Left lobe of liver (tissue), 2 donors: ENCODE results near the gene MESD. TPM values are rescaled to one million over a fixed set of nuclear protein-coding genes. Genes with fewer than 3 reads are reported as not detected.
A peak's percentile ranks its signal among the peaks of the same experiment; 100 is the strongest.
"Not testable (repeated sequence)": the region's sequence is repeated elsewhere in the genome, so short reads cannot be mapped to it uniquely, and the experiment has no call there.

Experiments used
- ATAC-seq: fragments of 200-7000 bp; cut with Tn5 transposase; one replicate; pipeline ENCODE4 v1.9.1; 2020; ENCODE audit warnings: mild to moderate bottlenecking, moderate library complexity
- DNase-seq: peaks from one replicate; pipeline ENCODE4 v3.0.0-alpha.2; 2020; ENCODE audit warnings: low spot score
- total RNA-seq: library from RNA; stranded (reverse); gene quantifications from one replicate; pipeline ENCODE4 v1.2.1, GENCODE V29; 2021
- donor health status: DM: no; HTN: no; CAD: no; lungs with moderate emphysema.
- donor health status: DM: no; HTN: yes; CAD: no.

The MESD gene
- total RNA-seq, 1 donor from 2014 or later: 16.6 TPM

GRCh38 chr15:80967991-80968510, 21.6 kb downstream of the MESD start:
- ATAC-seq: no peak

DNA sequence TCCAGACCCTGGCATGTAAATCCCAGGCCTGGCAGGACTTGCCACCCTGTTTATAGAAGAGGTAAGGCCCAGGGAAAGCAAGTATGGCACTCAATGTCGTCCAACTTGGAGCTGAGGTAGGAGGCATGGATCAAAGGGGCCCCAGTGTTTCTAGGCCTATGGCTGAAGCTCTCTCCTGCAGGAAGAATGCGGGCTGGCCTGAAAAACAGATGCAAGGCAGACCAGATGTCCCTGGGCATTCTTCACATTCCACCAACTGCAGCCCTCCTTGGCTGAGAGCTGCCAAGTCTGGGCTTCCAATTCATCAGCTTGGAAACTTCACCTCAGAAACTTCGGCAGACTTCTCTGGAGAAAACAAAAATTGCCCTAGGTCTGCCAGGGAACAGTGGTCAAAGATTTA, 22.2 kb downstream of the MESD start:
- ATAC-seq: no peak
- no peak for DNase-seq

More at GRCh38 chr15:80967991-80968510, 21.6 kb downstream of the MESD start:
- no peak for DNase-seq

DNA sequence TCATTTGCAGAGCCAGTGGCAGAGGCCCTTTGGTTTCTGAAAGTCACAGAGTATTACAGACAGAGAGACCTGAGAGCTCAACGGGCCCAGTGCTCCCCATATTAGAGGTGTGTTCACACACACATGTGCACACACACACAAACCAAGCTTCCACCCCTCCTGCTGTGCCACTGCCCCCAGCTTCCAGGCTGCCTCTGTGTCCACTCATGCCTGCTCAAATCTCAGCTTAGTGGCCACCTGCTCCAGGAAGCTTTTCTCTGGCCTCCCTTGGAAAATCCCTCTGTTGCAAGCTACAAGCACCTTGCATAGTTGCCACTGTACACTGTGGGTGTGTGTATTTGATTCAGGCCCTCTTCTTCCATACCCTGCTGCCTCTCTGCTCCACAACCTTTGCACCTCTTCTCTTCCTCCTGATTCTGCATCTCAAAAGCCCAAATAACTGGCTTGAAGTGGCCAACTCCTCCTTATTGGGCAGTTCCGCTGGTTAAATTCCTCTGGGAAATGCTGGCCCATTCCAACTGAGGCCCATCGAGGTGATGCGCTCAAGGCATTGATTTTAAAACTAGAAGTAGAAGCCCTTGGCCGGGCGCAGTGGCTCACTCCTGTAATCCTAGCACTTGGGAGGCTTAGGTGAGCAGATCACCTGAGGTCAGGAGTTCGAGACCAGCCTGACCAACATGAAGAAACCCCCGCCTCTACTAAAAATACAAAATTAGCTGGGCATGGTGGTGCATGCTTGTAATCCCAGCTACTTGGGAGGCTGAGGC, 23.0 kb downstream of the MESD start:
- DNase-seq (no peak), ATAC-seq (no peak)

DNA sequence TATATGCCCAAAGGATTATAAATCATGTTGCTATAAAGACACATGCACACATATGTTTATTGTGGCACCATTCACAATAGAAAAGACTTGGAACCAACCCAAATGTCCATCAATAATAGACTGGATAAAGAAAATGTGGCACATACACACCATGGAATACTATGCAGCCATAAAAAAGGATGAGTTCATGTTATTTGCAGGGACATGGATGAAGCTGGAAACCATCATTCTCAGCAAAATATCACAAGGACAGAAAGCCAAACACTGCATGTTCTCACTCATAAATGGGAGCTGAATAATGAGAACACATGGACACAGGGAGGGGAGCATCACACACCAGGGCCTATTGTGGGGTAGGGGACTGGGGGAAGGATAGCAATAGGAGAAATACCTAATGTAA, 24.2 kb downstream of the MESD start:
- ATAC-seq, DNase-seq: not testable (repeated sequence)

DNA sequence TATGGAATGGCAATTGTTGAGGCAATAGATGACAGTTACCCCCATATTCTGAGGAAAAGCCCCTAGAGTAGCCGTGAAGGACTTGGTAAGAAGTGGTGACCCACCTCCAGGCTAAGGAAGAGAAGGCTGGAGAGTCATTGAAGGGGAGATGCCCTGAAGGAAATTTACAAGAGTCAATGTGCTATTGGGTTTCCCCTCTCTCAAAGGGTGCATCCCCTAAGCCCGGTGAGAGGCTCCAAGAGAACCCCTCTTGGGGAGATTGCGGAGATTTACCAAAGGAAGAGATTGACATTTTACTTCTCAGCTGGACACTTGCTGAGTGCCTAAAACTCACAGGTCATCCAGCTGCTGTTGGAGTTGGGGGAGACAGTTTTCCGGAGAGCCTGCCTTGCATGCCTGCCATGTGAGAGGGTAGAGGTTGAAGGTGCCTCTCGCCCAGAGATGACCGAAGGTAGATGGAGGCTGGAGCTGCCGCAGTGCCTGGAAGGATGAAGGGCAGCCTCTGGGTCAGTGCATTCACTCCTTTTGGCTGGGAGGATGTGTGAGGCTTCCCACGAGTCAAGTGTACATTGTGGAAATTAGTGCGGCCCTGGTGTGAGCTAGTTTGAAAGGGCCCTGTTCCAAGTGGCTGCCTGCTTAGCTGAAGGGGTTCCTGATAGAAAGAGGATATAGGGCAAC, 30.7 kb downstream of the MESD start:
- no peak for DNase-seq
- no peak for ATAC-seq

GRCh38 chr15:80957976-80958375, 31.6 kb downstream of the MESD start:
- ATAC-seq (no peak), DNase-seq (no peak)

GRCh38 chr15:80957556-80957955, 32.1 kb downstream of the MESD start:
- no peak for DNase-seq
- ATAC-seq: no peak

DNA sequence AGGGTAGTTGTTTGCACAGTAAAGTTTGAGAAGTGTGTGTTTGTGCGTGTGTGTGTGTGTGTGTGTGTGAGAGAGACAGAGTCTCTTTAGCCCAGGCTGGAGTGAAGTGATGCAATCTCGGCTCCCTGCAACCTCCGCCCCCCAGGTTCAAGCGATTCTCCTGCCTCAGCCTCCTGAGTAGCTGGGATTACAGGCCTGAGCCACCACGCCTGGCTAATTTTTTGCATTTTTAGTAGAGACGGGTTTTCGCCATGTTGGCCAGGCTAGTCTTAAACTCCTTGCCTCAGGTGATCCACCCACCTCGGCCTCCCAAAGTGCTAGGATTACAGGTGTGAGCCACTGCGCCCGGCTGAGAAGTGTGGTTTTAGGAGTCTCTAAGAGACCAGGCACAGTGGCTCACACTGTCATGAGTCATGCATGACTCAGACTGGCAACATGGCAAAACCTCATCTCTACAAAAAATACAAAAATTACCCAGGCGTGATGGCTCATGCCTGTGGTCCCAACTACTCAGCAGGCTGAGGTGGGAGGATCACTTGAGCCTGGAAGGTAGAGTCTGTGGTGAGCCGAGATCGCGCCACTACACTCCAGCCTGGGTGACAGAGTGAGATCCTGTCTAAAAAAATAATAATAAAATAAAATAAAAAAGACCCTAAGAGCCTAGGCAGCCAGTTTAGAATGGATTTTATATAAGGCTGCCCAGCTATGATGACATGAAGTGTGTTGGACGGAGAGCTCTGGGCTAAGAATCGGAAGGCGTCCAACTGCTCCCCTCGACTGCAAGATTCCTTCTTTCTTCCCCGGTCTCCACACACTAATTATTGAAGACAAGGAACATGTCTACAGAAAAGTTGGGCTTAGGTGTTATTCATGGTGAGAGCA, 33.8 kb downstream of the MESD start:
- not testable (repeated sequence) for DNase-seq, ATAC-seq

DNA sequence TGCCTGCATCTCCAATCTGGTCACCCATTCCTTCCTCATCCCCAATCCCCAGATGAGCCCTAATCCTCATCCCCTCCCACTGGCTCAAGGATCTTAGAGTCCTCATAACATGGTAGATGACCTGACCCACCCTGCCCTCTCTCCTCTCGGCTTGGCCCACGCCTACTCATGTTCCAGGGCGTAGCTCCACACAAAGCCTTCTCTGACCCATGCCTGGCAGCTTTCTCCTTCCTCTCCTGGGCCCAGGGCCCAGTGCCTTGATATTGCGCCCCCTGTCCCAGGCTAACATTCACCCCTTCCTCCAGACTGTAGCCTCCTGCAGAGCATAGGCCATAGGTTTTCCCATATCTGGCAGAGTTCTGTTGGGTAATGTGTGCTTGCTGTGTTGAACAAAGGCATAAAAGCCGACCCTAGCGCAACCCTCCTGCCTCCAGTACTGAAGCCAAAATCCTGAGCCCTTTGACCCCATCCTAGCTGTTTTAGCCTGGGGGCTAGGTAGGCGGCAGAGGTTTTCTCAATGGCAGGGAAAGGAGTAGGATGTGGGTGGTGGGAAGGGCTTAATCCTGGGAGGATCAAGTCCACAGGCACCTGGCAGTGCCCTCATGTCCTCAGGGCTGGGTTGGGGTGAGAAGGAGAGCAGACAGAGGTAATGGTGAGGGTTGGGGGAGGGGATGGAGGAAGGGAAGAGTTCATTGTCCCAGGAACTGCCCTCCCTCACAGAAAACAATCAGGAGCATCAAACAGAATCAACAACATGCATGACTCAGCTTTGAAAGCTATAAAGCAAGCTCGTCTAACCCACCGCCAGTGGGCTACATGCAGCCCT, 35.5 kb downstream of the MESD start:
- DNase-seq (no peak), ATAC-seq (no peak)

GRCh38 chr15:80953001-80953952, 36.3 kb downstream of the MESD start:
- ATAC-seq (no peak), DNase-seq (no peak)

DNA sequence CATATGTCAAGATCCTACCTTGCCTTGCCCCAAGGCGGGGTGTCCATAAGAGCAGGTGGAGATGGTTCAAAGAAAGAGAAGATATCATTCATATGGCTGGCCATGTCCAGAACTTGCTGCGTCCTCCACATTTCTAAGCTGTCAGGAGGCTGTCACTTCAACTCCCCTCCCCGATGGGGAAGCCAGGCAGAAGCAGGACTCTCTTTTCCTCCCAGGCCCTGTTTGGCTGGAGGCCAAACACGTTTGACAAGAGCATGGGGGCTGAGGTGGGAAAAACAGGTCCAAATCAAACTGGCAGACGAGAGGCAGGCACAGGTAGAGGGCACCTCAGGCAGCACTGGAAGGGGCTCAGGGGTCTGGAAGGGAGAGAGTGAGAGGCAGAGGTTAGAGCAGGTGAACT, 37.7 kb downstream of the MESD start:
- DNase-seq: peak; percentile 40
- ATAC-seq: no peak

DNA sequence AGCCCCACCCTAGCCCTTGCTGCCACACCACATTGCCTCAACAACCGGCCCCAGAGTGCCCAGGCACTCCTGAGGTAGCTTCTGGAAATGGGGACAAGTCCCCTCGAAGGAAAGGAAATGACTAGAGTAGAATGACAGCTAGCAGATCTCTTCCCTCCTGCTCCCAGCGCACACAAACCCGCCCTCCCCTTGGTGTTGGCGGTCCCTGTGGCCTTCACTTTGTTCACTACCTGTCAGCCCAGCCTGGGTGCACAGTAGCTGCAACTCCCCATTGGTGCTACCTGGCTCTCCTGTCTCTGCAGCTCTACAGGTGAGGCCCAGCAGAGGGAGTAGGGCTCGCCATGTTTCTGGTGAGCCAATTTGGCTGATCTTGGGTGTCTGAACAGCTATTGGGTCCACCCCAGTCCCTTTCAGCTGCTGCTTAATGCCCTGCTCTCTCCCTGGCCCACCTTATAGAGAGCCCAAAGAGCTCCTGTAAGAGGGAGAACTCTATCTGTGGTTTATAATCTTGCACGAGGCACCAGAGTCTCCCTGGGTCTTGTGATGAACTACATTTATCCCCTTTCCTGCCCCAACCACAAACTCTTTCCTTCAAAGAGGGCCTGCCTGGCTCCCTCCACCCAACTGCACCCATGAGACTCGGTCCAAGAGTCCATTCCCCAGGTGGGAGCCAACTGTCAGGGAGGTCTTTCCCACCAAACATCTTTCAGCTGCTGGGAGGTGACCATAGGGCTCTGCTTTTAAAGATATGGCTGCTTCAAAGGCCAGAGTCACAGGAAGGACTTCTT, 39.1 kb downstream of the MESD start:
- DNase-seq: no peak
- no peak for ATAC-seq

- DNase-seq (no peak), ATAC-seq (no peak)
Observed at GRCh38 chr15:80949756-80950155, 39.9 kb downstream of the MESD start.

GRCh38 chr15:80948651-80949292, 40.8 kb downstream of the MESD start:
- ATAC-seq (no peak), DNase-seq (no peak)

- DNase-seq: peak; percentile 18
Observed at GRCh38 chr15:80946576-80946975, 43.0 kb downstream of the MESD start.

GRCh38 chr15:80945605-80946004, 44.0 kb downstream of the MESD start:
- DNase-seq (peak; percentile 10), ATAC-seq (no peak)

More at GRCh38 chr15:80946576-80946975, 43.0 kb downstream of the MESD start:
- no peak for ATAC-seq

DNA sequence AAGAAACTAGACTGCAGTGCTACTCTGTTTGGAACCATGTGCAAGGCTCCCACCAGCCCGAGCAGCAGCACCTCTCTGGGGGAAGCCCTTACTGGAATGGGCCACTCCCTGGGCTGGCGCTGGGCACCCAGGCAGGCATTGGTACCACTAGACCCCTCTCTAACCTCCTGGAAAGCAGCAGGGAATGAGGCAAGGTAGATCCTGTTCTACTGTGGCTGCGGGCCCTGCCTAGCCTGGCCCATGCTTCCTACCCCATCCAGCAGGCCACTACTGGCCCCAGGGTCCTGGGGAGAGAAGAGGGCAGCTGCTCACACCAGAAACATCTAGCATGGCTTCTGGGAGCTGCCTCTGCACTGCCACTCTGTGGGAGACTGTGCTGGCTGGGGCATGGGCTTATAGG, 44.8 kb downstream of the MESD start:
- peak; percentile 35 for DNase-seq
- no peak for ATAC-seq
